CD4-positive, alpha-beta T cell treated with Interferon alpha-2 for 1 hour (primary cell): ENCODE measurements around the gene MARVELD2.

Experiments used
- DNase-seq, 2 donors: peaks; one replicate each; pipeline ENCODE4 v3.0.0-alpha.2; 2020 to 2022

MARVELD2 gene

GRCh38 chr5:69493396-69494133 lies 78.6 kb downstream of the MARVELD2 start:
- DNase-seq: no peak
